HEK293T (cell line): ENCODE data around the gene PALLD.

Experiments
- ARNT ChIP-seq: fragments of 450-650 bp; IDR thresholded peaks from 2 replicates; pipeline ENCODE4 v1.6.1; 2017; ENCODE audit warnings: mild to moderate bottlenecking
- BHLHE40 ChIP-seq: fragments of 450-650 bp; IDR thresholded peaks from 2 replicates; pipeline ENCODE4 v1.6.1; 2016; ENCODE audit warnings: mild to moderate bottlenecking, moderate library complexity, borderline replicate concordance
- FOXA1 ChIP-seq: fragments of 450-650 bp; IDR thresholded peaks from 2 replicates; pipeline ENCODE4 v1.6.1; 2016; ENCODE audit warnings: mild to moderate bottlenecking
- FOXM1 ChIP-seq: fragments of 450-650 bp; IDR thresholded peaks from 2 replicates; pipeline ENCODE4 v1.6.1; 2017; ENCODE audit warnings: mild to moderate bottlenecking, borderline replicate concordance
- HDGF ChIP-seq: fragments of 450-650 bp; IDR thresholded peaks from 2 replicates; pipeline ENCODE4 v1.6.1; 2017; ENCODE audit warnings: antibody characterized with exemption, borderline replicate concordance
- PKNOX1 ChIP-seq: fragments of 450-650 bp; IDR thresholded peaks from 2 replicates; pipeline ENCODE4 v1.6.1; 2016
- SP1 ChIP-seq: fragments of 450-650 bp; IDR thresholded peaks from 2 replicates; pipeline ENCODE4 v1.6.1; 2017
- TARDBP ChIP-seq: fragments of 450-650 bp; IDR thresholded peaks from 2 replicates; pipeline ENCODE4 v1.6.1; 2016
- ZNF384 ChIP-seq: fragments of 450-650 bp; IDR thresholded peaks from 2 replicates; pipeline ENCODE4 v1.6.1; 2016

GRCh38 chr4:168550064-168550766 is 53.4 kb downstream of the PALLD start:
- TF ChIP-seq TARDBP = no peak
- no peak for TF ChIP-seq HDGF
- TF ChIP-seq BHLHE40 = no peak
- TF ChIP-seq FOXA1 = no peak
- no peak for TF ChIP-seq FOXM1
- TF ChIP-seq SP1 = no peak
- no peak for TF ChIP-seq ARNT
- TF ChIP-seq ZNF384 = no peak
- TF ChIP-seq PKNOX1 = no peak
